ENCODE results near the gene PRKAR2B.

Gene PRKAR2B

DNA sequence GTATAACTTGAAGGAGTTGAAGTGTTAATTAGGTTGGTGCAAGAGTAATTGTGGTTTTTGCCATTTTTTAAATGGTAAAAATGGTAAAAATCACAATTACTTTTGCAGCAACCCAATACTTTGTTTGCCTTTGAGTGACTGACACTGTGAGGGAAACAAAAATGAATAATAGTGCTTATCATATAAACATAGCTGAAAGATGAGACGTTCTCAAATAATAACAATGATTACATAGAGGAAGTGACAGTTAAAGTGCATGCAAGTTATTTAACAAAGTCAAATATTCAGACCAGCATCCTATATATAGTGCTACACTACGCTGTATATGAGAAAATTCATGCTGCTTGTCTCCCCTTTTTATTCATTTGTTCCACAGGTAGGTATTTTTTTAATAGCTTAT is 119.6 kb downstream of the PRKAR2B start:
- no peak for DNase-seq

DNA sequence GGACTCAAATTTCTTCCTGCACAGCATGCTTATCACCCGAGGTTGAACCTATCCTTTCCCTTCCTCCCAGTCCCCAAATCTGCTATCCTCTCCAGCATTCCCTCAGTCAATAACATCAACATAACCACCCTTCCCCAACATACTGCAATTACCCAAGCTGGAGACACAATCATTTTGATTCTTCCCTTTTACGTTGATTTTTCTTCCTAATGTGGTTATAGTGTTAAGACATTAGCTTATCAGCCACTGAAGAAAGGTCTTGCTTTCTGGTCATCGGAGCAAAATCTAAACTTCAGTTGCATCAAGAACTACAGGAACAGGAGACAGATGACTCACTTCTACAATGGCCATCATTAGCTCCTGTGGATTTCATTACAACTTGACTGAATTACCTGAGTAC is 120.8 kb downstream of the PRKAR2B start:
- DNase-seq, result no peak

DNA sequence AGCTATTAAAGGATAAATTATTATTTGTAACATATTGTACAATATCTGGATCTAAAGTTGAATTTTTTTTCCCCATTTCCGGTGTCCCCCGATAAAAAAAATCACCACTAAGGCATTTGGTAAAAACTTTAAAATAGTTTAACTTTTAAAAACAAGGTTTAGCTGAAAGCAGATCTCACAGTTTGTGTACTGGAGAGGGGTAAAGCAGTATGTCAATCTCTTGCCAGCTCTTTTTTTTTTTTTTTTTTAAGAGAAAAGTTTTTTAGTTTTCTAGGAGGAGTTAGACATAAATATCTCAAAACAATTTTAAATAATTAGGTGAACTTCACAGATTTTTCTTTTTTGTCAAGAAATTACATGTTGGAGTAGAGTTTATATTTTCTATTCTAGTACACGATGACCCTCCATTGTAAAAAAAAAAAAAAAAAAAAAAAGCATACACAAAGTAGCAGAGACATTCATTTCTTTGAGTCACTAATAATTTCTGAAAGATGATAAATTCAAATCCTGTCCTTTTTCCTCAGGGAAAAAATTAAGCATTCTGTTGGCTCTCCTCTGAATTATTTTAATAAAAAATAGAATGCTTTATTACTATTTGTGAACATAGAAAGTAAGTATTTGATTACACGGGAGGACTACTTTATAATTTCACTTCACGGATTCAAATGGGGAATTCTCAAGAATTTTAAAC is 122.4 kb downstream of the PRKAR2B start:
- DNase-seq, result no peak

DNA sequence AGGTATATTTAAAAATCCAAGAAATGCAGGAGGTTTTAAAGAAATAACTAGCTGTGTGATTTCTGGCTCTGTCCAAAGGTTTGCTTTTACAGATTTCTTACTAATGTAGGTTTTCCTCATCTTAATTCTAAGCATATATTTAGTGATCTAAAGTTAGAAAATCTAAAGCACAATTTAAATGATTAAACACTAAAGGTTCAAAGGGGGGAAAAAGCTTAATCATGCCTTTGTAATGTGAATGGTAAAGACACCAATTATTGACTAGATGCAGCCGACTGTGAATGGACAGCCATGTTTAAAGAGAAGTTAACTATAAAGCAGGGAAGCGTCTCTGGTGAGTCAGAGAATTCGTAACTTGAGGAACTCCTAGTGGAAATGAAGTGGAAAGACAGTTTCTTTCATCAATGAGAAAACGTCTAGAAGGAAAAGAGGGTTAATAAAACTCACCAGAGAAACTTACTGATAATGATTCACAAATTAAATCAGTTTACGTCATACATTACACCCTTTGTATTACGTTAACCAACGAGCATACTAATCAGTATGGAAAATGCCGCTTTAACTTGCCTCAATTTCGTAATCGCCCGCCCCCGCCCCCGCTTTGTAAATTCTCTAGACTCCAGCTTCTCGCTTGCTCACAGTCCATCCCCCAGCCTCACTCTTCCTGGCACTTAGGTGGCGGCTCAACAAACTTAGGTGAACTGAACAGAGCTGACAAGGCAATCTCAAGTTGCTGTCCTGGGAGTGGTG is 123.2 kb downstream of the PRKAR2B start:
- peak; percentile 62 for DNase-seq

DNA sequence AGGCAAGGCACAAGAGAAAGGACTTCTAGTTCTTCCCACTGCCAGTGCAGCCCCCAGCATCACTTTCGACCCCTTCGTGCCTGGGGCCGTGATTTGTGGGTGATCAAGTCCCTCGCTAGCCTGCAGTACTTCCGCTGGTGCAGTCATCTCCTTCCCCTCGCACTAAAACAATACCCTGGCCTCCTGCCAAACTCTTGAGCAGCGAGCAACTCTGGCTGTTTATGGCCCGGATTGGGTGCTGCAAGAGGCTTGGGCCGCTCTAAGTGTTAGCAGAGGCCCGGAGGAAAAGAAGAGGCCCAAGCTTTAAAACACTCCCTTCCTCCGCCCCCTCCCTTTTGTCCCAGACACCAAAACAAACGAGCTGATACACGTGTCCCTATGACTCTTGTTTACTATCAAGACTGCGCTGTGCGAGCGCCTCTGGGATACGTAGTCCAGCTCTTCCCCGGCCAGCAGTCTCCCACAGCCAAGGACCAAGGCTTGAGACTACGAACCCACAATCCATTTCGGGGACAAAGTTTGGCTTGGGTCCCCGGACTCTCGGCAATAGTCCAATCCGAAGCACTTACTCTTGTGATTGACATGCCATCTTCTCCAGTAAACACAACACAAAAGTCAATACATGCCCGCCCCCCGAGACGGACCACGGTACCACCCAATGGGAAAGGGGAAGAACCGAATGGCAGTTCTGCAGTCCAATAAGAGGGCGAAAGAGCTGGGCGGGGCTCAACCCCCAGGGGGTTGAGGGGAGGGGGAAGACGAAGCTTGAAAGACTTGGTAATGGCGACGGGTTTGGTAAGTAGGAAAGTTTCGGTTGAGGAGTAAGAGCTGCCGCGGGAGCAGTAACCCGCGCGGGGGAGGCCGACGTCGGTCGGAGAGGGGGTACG is 124.0 kb downstream of the PRKAR2B start, which contains the start of gene HBP1:
HBP1 (plus strand) TSS at position 771 of the 887 bp plus-strand sequence. CDS start 10,891 bp downstream, outside the sequence.
- DNase-seq, result peak; percentile 99

DNA sequence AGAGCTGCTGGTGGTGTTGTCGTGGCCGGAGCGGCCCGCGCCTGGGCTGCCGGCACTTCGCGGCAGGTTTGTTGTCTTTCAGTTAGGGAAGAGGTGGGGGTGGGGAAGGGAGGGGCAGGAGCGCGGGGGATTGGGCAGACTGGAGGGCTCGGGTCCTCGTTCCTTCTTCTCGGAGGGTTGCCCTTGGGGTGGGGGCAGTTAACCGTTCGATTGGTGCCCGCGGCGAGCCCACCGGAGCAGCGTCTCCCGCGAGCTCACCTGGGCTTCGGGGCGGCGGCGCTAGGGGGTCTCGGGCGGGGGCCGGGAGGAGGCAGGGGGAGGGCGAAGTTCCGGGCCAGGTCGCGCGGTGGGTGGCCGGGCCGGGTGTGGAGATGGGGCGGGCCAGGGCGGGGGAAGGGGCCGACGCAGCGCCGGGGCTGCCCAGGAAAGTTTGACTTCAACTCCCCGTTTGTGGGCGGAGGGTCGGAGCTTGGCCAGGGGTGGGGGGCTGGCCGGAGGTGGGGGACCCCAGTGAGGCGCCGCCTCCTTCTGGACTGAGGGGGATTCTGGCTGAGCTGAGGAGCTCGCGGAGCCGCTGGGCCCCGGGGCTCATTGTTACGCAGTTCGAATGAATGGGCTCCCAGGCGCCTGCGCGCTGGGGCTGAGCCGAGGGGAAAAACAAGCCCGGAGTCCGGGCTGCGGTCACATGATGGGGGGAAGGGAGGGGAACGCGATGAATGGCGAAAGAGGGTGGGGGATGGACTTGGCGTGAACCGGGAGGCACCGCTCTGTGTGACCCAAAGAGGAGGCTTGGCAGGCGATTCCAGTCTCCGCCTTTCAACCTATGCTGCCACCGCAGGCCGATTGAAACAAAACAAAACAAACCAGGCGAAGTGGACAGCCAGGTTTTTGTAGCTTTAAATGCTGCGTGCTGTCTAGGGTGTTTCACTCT is 124.9 kb downstream of the PRKAR2B start:
- DNase-seq, result peak; percentile 92

DNA sequence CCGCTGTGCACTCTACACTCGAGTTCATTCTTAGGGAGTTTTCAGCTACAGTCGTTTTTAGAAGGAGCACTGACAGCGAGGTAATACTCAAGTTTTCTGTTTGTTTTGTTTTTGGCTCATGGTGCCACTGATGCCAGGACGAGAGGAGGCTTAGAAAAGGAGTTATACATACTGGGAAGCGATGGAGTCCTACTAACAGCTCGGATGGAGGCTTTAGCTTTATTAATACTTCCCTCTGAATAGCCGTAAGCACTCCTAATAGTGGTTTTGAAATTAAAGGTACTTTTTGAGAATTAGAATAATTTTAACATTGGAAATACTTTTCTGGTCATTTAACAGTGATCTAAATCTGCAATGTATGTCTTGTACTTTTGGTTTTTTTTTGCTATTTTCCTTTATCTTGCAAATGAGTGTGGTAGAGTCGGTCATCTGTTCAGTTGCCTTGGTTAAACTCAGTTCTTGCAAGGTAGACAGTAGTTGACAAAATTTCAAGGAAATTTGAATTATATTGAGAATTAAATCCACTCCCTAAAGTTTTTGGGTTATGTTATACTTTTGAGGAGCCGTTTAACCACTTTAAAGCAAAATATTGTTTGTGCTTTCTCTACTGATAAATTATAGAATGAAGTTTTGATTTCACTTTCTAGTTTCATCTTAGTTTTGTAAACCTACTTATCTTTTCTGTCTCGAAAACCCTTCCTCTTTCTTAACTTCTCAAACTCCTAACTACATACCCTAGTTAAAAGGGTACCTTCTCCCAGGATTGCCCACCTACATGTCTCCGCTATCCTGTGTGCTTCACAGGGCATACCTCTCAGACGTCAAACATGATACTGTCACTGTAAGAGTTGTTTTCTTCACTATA is 125.8 kb downstream of the PRKAR2B start:
- DNase-seq, result no peak

DNA sequence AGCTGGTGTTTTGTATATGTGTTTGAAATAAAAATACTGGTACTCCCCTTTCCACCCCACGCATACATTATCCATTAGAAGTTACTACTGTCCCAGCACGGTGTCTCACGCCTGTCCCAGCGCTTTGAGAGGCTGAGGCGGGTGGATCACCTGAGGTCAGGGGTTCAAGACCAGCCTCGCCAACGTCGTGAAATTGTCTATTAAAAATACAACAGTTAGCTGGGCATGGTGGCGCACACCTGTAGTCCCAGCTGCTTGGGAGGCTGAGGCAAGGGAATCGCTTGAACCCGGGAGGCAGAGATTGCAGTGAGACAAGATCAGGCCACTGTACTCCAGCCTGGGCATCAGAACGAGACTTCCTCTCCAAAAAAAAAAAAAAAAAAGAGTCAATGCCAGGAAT is 127.0 kb downstream of the PRKAR2B start:
- no peak for DNase-seq

DNA sequence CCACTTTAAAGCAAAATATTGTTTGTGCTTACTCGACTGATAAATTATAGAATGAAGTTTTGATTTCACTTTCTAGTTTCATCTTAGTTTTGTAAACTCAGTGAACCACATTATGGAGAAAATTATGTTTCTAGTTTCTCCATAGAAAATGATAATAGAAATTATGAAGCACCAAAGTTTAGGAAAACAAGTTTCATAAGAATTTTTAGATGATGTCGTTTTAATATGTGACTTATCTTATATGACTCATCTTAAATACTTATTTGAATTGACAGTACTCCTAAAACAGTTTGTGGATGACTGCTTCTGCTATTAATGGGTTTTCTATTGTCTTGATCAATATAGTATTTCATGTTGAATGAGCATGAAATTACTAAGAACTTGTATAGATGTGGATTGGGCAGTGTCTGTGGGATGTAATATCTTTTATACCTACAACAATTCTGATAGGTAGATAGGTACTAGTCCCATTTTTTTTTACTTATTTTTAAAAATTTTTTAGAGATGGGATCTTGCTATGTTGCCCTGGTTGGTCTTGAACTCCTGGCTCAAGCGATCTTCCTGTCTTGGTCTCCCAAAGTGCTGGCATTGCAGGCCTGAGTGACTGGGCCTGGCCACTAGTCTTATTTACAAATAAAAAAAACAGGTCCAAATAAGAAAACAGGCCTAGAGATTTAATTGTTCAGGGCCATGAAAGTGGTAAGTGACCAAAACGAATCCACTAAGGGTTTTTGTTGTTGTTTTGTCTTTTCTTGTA is 127.9 kb downstream of the PRKAR2B start:
- no peak for DNase-seq

DNA sequence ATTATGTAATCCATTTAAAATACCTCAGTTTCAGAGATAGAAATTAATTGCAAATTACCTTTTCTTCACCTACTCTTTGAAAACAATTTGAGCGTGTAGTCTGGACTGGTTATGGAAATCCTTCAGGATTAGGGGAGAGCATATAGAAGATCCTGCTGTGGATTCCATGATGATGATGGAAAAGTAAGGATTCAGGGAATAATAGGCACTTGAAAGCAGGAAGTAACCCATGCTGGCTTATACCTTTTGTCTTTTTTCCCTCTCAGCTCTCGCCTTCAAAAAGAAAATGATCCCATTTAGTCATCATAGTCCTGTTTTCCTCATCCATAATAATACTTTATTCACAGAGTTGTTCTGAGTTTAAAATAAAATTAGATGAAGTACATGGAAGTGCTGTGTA is 128.7 kb downstream of the PRKAR2B start:
- DNase-seq, result no peak

DNA sequence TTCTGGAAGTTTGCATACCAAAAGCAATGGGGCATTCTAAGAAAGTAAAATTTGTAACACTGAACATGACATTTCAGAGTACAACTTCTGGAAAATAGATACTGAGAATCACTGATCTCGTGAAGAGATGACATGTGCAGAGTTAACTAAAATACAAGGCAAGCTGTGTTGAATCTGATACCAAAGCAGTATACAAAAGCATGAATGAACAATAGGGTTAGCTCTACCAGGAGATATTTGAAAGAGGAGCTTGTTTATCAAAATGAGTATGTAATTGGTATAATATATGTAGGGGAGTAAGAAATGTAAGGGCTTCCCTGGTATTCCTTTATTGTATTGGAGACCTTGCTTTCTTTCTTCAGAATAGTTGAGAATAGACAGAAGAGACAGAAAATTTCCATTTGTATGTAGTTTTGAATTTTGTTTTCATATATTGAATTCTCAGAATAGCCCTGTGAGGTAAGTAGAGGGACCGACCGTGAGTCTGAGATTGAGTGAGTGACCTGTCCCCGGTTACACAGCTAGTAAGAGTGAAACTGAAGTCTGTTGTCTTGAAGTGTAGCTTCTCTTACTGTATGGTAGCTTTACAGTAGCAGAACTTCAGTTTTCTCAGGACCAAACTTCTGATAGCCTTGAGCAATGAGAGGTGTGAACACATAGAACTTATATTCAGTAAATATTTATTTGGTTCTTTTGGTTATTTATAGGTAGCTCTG is 129.3 kb downstream of the PRKAR2B start:
- no peak for DNase-seq

DNA sequence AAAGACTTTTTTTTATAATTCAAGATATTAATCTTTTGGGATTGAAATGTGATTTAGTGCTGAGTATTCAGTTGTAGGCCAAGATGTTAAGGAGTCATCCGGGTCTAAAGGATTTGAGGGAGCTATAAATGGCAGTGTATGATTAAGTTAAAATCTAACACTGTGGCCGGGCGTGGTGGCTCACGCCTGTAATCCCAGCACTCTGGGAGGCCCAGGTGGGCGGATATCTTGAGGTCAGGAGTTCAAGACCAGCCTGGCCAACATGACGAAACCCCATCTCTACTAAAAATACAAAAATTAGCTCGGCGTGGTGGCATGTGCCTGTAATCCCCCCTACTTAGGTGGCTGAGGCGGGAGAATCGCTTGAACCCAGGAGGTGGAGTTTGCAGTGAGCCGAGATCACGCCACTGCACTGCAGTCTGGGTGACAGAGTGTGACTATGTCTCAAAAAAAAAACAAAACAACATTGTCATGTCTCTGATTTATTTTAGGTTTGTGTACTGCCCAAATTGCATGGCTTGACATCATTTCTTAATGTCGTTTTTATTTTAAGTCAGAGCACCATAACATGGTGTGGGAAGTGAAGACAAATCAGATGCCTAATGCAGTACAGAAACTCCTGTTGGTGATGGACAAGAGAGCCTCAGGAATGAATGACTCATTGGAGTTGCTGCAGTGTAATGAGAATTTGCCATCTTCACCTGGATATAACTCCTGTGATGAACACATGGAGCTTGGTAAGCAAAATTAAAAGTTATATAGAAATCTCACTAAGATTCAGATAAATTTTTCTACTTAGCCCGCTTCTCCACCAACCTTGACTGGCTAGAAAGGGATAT is 135.0 kb downstream of the PRKAR2B start:
- DNase-seq, result no peak

DNA sequence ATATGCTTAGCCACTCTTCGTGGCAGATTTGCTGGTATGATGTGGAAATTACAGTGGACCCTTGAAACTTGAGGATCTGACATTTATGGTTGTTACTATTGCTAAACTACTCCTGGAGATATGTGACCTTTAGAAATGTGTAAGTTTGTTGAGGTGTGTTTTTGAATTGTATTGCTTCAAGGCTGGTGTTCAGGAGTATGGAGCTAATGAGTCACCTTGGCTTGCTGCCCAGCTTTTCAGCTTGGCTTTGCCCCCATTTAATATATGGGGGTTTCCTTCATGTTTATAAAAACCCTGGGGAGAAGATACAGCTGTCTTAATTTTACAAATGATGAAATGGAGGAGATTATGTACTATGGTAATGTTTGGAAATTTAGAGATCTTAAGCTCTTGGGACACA is 135.9 kb downstream of the PRKAR2B start:
- peak; percentile 37 for DNase-seq

DNA sequence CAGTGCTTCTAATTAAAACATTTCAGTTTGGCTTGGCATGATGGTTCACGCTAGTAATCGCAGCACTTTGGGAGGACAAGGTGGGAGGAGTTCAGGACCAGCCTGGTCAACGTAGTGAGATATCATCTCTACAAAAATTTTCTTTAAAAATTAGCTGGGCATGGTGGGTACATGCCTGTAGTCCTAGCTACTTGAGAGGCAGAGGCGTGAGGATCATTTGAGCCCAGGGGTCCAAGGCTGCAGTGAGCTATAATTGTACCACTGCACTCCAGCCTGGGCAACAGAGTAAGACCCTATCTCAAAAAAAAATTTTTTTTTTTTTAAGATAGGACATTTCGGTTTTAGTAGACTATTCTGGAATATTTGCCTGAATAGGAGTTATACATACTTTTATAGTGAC is 136.7 kb downstream of the PRKAR2B start:
- DNase-seq, result no peak

DNA sequence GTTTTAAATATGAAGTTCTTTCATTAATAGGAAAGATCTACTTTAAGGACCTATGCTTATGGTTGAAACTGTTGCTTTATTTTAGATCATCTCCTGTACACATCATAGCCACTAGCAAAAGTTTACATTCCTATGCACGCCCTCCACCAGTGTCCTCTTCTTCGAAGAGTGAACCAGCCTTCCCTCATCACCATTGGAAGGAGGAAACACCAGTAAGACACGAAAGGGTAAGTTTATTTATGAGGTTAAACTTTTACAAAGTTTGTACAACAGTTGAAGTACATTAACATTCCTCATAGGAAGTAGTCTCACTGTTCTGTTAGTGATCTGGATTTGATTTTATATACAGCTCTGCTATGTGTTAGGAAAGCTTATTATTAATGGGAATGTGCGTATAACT is 141.2 kb downstream of the PRKAR2B start:
- DNase-seq, result no peak

DNA sequence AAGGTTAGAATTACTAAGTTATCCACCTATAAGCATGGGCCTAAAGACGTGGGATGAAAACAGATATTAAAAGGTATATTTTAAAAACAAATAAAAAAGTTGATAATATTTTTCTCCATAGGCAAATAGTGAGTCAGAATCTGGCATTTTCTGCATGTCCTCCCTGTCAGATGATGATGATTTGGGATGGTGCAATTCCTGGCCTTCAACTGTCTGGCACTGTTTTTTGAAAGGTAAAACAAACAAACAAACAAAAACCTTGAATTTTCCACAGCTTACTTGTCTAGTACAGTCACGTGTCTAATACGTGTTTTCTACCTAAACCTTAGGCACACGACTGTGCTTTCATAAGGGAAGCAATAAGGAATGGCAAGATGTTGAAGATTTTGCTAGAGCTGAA is 141.7 kb downstream of the PRKAR2B start:
- DNase-seq, result no peak

DNA sequence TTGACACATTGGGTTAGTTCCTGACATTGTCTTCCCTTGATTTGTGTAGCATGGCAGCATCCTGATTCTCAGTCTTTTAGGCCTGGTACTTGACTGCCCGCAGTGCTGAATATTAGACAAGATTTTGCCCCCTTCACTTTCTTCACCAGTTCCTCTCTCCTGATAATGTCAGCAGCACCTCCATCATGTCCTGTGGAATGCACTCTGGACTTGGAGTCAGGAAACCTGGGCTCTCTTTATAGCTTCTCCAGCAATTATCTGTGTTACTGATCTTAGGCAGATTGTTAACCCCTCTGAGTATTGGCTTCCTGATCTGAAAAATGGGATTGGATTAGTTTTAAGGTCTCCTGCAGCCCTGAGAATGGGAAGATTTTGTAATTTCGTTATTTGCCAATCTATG is 143.3 kb downstream of the PRKAR2B start:
- DNase-seq, result no peak

DNA sequence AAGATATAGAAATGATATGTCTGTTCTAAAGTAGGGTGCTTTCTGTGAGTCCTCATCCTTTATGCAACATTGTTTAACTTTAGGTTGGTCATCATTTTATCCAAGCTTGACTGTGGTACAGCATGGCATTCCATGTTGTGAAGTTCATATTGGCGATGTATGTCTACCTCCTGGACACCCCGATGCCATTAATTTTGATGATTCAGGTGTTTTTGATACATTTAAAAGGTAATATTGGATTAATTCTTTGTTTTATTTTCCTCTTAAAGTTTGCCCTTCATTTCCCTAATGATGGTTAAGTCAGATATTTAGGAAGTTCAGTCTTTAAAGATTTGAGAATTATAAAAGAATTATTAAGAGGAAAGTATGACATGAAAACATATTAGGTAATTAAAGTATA is 145.6 kb downstream of the PRKAR2B start:
- no peak for DNase-seq

DNA sequence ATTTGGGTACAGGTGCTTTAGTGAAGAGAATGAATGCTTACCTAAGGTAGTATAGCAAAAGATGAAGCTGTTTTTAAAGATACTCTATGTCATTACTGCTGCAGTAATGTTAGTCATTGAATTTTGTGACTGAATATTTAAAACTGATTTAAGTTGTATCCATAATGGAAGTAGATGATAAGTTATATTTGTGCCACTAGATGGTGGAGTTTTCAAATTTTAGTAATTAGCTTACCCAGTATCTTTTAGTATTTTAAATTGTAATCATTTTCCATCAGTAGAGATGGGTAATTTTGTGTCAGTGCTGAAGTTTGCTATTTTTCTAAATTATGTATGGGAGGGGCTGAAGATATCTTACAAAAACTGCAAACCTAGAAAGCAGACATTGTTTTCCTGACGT is 149.5 kb downstream of the PRKAR2B start:
- DNase-seq, result no peak
